GM12878 (cell line): Measurements from ENCODE around the gene SCUBE3. TPM values are rescaled to one million over a fixed set of nuclear protein-coding genes. Genes with fewer than 3 reads are reported as not detected.

Source experiments
- ATAC-seq: fragments of 200-7000 bp; cut with Tn5 transposase; 3 replicates; pipeline ENCODE4 v1.9.1; 2020; ENCODE audit warnings: mild to moderate bottlenecking, moderate library complexity
- BruUV-seq: library from RNA; stranded (reverse); fragments of 400-500 nt; replicated peaks from 2 replicates; lab custom pipeline; 2021; lab: Mats Ljungman, UMichigan
- CTCF ChIA-PET: fragments of 300-600 bp; sonication (Branson Sonifier 250); formaldehyde crosslinking; extraction: SDS; loops from one replicate; lab custom pipeline; 2021; ENCODE audit warnings: inconsistent platforms; lab: Yijun Ruan, JAX
- POLR2A ChIA-PET: fragments of 350-600 bp; formaldehyde crosslinking; extraction: SDS; loops from one replicate; lab custom pipeline; 2021; ENCODE audit warnings: inconsistent platforms; lab: Charles Lee
- RAD21 ChIA-PET: fragments of 300-600 bp; sonication (Branson Sonifier 250); formaldehyde crosslinking; loops from one replicate; lab custom pipeline; 2023; ENCODE audit warnings: antibody characterized with exemption; ENCODE audit not compliant: unreplicated experiment; lab: Charles Lee
- SMC1A ChIA-PET: fragments of 300-600 bp; sonication (Branson Sonifier 250); formaldehyde crosslinking; loops from one replicate; lab custom pipeline; 2023; ENCODE audit not compliant: unreplicated experiment, uncharacterized antibody; lab: Charles Lee
- DNase-seq: peaks from one replicate; pipeline ENCODE4 v3.0.0-alpha.2; 2011; ENCODE audit warnings: low read depth, low spot score
- FAIRE-seq: peaks from 3 replicates; lab custom pipeline; 2011; peaks lifted over from hg19 to GRCh38; lab: Jason Lieb, UNC
- H2AFZ ChIP-seq: 2 replicates; pipeline ENCODE4 v1.6.0; 2011; ENCODE audit warnings: low read depth, low read length, control low read depth; ENCODE audit not compliant: control insufficient read depth
- H3K27ac ChIP-seq: 2 replicates; pipeline ENCODE4 v1.5.1; 2011; ENCODE audit warnings: control low read depth; ENCODE audit not compliant: control insufficient read depth, insufficient read depth
- H3K27me3 ChIP-seq, 2 experiments: replicated peaks in 1 of 2; 2 replicates each; pipeline versions ENCODE4 v1.6.0 to v1.6.1; 2011; ENCODE audit warnings: low read length in 1 of 2; ENCODE audit not compliant: control insufficient read depth in 2 of 2, insufficient read depth in 2 of 2
- H3K36me3 ChIP-seq, 2 experiments: 2 replicates each; pipeline ENCODE4 v1.5.1; 2011; ENCODE audit warnings: low read length in 1 of 2; ENCODE audit not compliant: control insufficient read depth in 2 of 2, insufficient read depth in 2 of 2
- H3K4me1 ChIP-seq: 2 replicates; pipeline ENCODE4 v1.6.1; 2011; ENCODE audit warnings: mild to moderate bottlenecking, low read length, moderate library complexity, mixed read lengths; ENCODE audit not compliant: control insufficient read depth, insufficient read depth
- H3K4me2 ChIP-seq: 2 replicates; pipeline ENCODE4 v1.6.0; 2011; ENCODE audit warnings: control low read depth; ENCODE audit not compliant: control insufficient read depth, insufficient read depth
- H3K4me3 ChIP-seq: fragments of 200-600 bp; sonication (generic); 2 replicates; pipeline ENCODE4 v1.5.1; 2016
- H3K79me2 ChIP-seq: 2 replicates; pipeline ENCODE4 v1.6.0; 2011; ENCODE audit warnings: low read length; ENCODE audit not compliant: control insufficient read depth, insufficient read depth
- H3K9ac ChIP-seq: 2 replicates; pipeline ENCODE4 v1.8.0; 2011; ENCODE audit warnings: low read length, control low read depth, mixed read lengths; ENCODE audit not compliant: control insufficient read depth, insufficient read depth
- H3K9me3 ChIP-seq: replicated peaks from 3 replicates; pipeline ENCODE4 v1.5.1; 2011; ENCODE audit warnings: mild to moderate bottlenecking, low read length; ENCODE audit not compliant: control insufficient read depth, insufficient read depth
- H4K20me1 ChIP-seq: 2 replicates; pipeline ENCODE4 v1.6.0; 2011; ENCODE audit not compliant: control insufficient read depth, insufficient read depth
- ASH2L ChIP-seq: fragments of 300-600, 200-600 bp; sonication (generic); IDR thresholded peaks from 2 replicates; pipeline ENCODE4 v1.6.1; 2017; ENCODE audit warnings: low read depth, mild to moderate bottlenecking, borderline replicate concordance
- BACH1 ChIP-seq: fragments of 450-650 bp; IDR thresholded peaks from 2 replicates; pipeline ENCODE4 v1.6.1; 2017; ENCODE audit warnings: mild to moderate bottlenecking, borderline replicate concordance
- CREB1 ChIP-seq: IDR thresholded peaks from 2 replicates; pipeline ENCODE4 v1.6.1; 2012; ENCODE audit warnings: low read depth, mild to moderate bottlenecking, inconsistent platforms
- ELK1 ChIP-seq: IDR thresholded peaks from 2 replicates; pipeline ENCODE4 v1.6.1; 2012; ENCODE audit warnings: low read depth, low read length, improper control_type of control experiment
- FOXK2 ChIP-seq: fragments of 450-650 bp; IDR thresholded peaks from 2 replicates; pipeline ENCODE4 v1.6.1; 2017; ENCODE audit warnings: mild to moderate bottlenecking, moderate library complexity
- IKZF1 ChIP-seq: fragments of 450-650 bp; conservative IDR thresholded peaks from 2 replicates; pipeline ENCODE4 v1.6.1; 2017; ENCODE audit warnings: antibody characterized with exemption, mild to moderate bottlenecking
- MEF2A ChIP-seq: IDR thresholded peaks from 2 replicates; pipeline ENCODE4 v1.6.1; 2011; ENCODE audit warnings: low read depth, mild to moderate bottlenecking, low read length, moderate library complexity; ENCODE audit not compliant: insufficient read depth
- NR2F1 ChIP-seq: fragments of 450-650 bp; conservative IDR thresholded peaks from 2 replicates; pipeline ENCODE4 v1.6.1; 2017; ENCODE audit warnings: mild to moderate bottlenecking
- RCOR1 ChIP-seq: conservative IDR thresholded peaks from 2 replicates; pipeline ENCODE4 v1.6.1; 2012; ENCODE audit warnings: low read depth, low read length, improper control_type of control experiment
- RELA ChIP-seq: fragments of 450-650 bp; IDR thresholded peaks from 2 replicates; pipeline ENCODE4 v1.8.0; 2014; ENCODE audit warnings: borderline replicate concordance; ENCODE audit not compliant: partially characterized antibody
- SKIL ChIP-seq: fragments of 450-650 bp; IDR thresholded peaks from 2 replicates; pipeline ENCODE4 v1.6.1; 2017; ENCODE audit warnings: mild to moderate bottlenecking, low read depth, inconsistent platforms; ENCODE audit not compliant: poor library complexity, severe bottlenecking
- SRF ChIP-seq, 2 experiments: IDR thresholded peaks; 2 replicates each; pipeline ENCODE4 v1.6.1; 2011; ENCODE audit warnings: low read depth in 2 of 2, low read length in 2 of 2, mild to moderate bottlenecking in 1 of 2, moderate library complexity in 1 of 2
- STAT1 ChIP-seq: fragments of 450-650 bp; conservative IDR thresholded peaks from 2 replicates; pipeline ENCODE4 v1.6.1; 2014; ENCODE audit warnings: antibody characterized with exemption, mild to moderate bottlenecking
- SUZ12 ChIP-seq: fragments of 200-600 bp; sonication (generic); IDR thresholded peaks from one replicate; pipeline ENCODE4 v1.6.1; 2018; ENCODE audit warnings: antibody characterized with exemption, mild to moderate bottlenecking; ENCODE audit not compliant: unreplicated experiment
- TAF1 ChIP-seq: IDR thresholded peaks from 2 replicates; pipeline ENCODE4 v1.6.1; 2011; ENCODE audit warnings: mild to moderate bottlenecking, low read depth, low read length, borderline replicate concordance
- TCF12 ChIP-seq: IDR thresholded peaks from 2 replicates; pipeline ENCODE4 v1.6.1; 2011; ENCODE audit warnings: low read depth, mild to moderate bottlenecking, low read length
- WRNIP1 ChIP-seq: IDR thresholded peaks from 2 replicates; pipeline ENCODE4 v1.6.1; 2011; ENCODE audit warnings: low read depth, low read length, improper control_type of control experiment, borderline replicate concordance
- ZBTB40 ChIP-seq: fragments of 450-650 bp; IDR thresholded peaks from 2 replicates; pipeline ENCODE4 v1.6.1; 2016; ENCODE audit warnings: mild to moderate bottlenecking, moderate library complexity, borderline replicate concordance
- WGBS: methylation state at CpG from one replicate; pipeline ENCODE4 v1.1.6; 2016; ENCODE audit warnings: low lambda C conversion rate; ENCODE audit not compliant: insufficient replicate concordance, insufficient coverage; ENCODE audit errors: missing lambda C conversion rate; 5-methylcytosine and 5-hydroxymethylcytosine counted together
- in situ Hi-C: fragments of 300-500 bp; cut with MboI; formaldehyde crosslinking; loops from 9 replicates; pipeline ENCODE4 v1.14.3; 2018; ENCODE audit warnings: mixed read lengths
- intact Hi-C: fragments of 100-400 bp; cut with micrococcal nuclease; formaldehyde crosslinking; loops from one replicate; pipeline ENCODE4 v1.14.2; 2022; ENCODE audit not compliant: unreplicated experiment
- polyA plus RNA-seq, 11 experiments: library from polyadenylated mRNA; depleted of rRNA in 4 of 11; unstranded in 6 of 11; stranded (reverse) in 5 of 11; fragments of >200 nt; fragmentation: Nextera tagmentation in 4 of 11; fragmentation: Illumina TruSeq in 1 of 11; extraction: Ambion mirVana in 4 of 11; extraction: Trizol in 1 of 11; gene quantifications; 1 replicate in 1 of 11; 2 replicates in 10 of 11; pipeline versions ENCODE4 v1.2.1 to v1.2.3, GENCODE V29; 2011 to 2016; ENCODE audit warnings: inconsistent platforms in 2 of 11, missing spikeins in 2 of 11, low read depth in 1 of 11
- total RNA-seq, 4 experiments: library from RNA; depleted of rRNA in 3 of 4; stranded (reverse); fragments of >200 nt in 3 of 4; fragmentation: Illumina TruSeq in 1 of 4; extraction: Trizol in 1 of 4; gene quantifications; 2 replicates each; pipeline versions ENCODE4 v1.2.1 to v1.2.3, GENCODE V29; 2013 to 2021

Gene SCUBE3
- total and polyA plus RNA-seq, 10 of the 15 experiments (the other 5 are each of a cell fraction or from before 2014, with no cell fraction given), result under 0.01 to 0.20 (median 0.07) TPM; not detected in 4

- DNase-seq (no peak), ATAC-seq (no peak), FAIRE-seq (no peak)
- in situ Hi-C loops, result no loop called here
- WGBS, result 64% methylated on average over 6 of the region's 6 CpGs
- Histone ChIP-seq H3K4me2 (no peak overlapping the region), H2AFZ (no peak overlapping the region), H3K27me3 (no peaks in the 10 kb centered on the region; a peak in 1 of 4 replicates), H3K4me3 (no peak overlapping the region), H4K20me1 (no peaks in the 10 kb centered on the region), H3K4me1 (peaks cover 11% of the 10 kb centered on the region; the same call in 1 of the 2 replicates), H3K36me3 (no peaks in the 10 kb centered on the region), H3K27ac (no peak overlapping the region), H3K9me3 (no peaks in the 10 kb centered on the region; the same call in 2 of the 3 replicates), H3K9ac (no peak overlapping the region), H3K79me2 (no peaks in the 10 kb centered on the region)
- ChIA-PET RAD21 (interaction anchor here (1.5 kb wide), 1 partner anchor 18 kb away, joined by 3 read pairs; no protein-coding TSS in a partner anchor), CTCF (interaction anchor here (0.9 to 1.1 kb wide), 2 partner anchors 25 to 177 kb away, joined by 3 read pairs; no protein-coding TSS in a partner anchor), SMC1A (interaction anchor here (1.2 kb wide), 1 partner anchor 16 kb away, joined by 3 read pairs; no protein-coding TSS in a partner anchor), POLR2A (interaction anchor here (0.7 kb wide), 1 partner anchor 8 kb away, joined by 8 read pairs; no protein-coding TSS in a partner anchor)
- no TSS peak for BruUV-seq
- intact Hi-C loops, result no loop called here
- TF ChIP-seq SKIL, result no peak
- no peak for TF ChIP-seq ASH2L
- TF ChIP-seq WRNIP1, result no peak
- no peak for TF ChIP-seq ZBTB40
- no peak for TF ChIP-seq MEF2A
- TF ChIP-seq NR2F1, result no peak
- no peak for TF ChIP-seq CREB1
- no peak for TF ChIP-seq ELK1
- no peak for TF ChIP-seq TAF1
- no peak for TF ChIP-seq IKZF1
- TF ChIP-seq RELA, result no peak
- TF ChIP-seq SUZ12, result no peak
- no peak for TF ChIP-seq FOXK2
- no peak for TF ChIP-seq TCF12
- TF ChIP-seq RCOR1, result no peak
- no peak for TF ChIP-seq BACH1
- no peak for TF ChIP-seq STAT1
- no peak for TF ChIP-seq SRF (IDR thresholded peaks at IDR 0.05; ENCODE audit: low read depth in 2 of 2, low read length in 2 of 2)
Observed at GRCh38 chr6:35164277-35164676, 49.5 kb upstream of the SCUBE3 start.
